ENCODE results near the gene SOX5. TPM values are rescaled to one million over a fixed set of nuclear protein-coding genes. Genes with fewer than 3 reads are reported as not detected.

The SOX5 gene
- total RNA-seq, 1 experiment from 2014 or later = 3.1 TPM

DNA sequence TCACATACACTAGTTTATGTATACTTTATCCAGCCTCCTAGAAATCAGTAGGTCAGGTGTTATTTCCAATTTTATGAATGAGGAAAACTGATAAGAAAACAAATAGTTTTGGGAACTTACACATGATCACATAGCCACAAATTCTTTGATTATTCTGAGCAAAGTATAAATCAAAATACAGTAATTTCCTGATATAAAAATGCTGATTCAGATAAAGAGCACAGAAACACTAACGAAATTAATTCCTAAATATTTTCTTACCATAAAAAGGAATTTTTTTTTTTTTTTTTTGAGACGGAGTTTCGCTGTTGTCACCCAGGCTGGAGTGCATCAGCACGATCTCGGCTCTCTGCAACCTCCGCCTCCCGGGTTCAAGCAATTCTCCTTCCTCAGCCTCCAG lies 275.4 kb downstream of the SOX5 start:
- Histone ChIP-seq H3K14ac (ENCODE audit: insufficient read depth, low read length) (no peak overlapping the region), H2AK5ac (ENCODE audit: insufficient read length, low read length) (no peak overlapping the region), H3K27ac (ENCODE audit: insufficient read length, low read depth, low read length) (no peak overlapping the region), H3K79me1 (ENCODE audit: insufficient read depth, low read depth, low read length, poor library complexity, severe bottlenecking) (no peaks in the 10 kb centered on the region), H4K8ac (replicated peaks; ENCODE audit: insufficient read length, low read depth, low read length) (no peak overlapping the region), H3K4ac (ENCODE audit: low read depth, low read length) (no peak overlapping the region), H3K79me2 (ENCODE audit: insufficient read depth, low read length) (no peaks in the 10 kb centered on the region), H3K27me3 (ENCODE audit: insufficient read depth, low read length) (no peaks in the 10 kb centered on the region), H3K23me2 (ENCODE audit: insufficient read length, low read depth, low read length, poor library complexity, severe bottlenecking) (no peaks in the 10 kb centered on the region), H2BK12ac (ENCODE audit: insufficient read length, low read depth, low read length) (no peak overlapping the region), H2BK20ac (ENCODE audit: low read depth, low read length, poor library complexity, severe bottlenecking) (no peak overlapping the region), H4K91ac (ENCODE audit: insufficient read length, low read depth, low read length) (no peak overlapping the region), H3K4me1 (ENCODE audit: insufficient read depth, low read length) (no peaks in the 10 kb centered on the region), H4K20me1 (ENCODE audit: control insufficient read depth, insufficient read depth, insufficient read length) (no peaks in the 10 kb centered on the region), H3T11ph (ENCODE audit: low read length) (no peak overlapping the region), H2AFZ (ENCODE audit: low read length) (no peak overlapping the region), H3K9ac (ENCODE audit: extremely low read depth, insufficient read length, low read length) (no peak overlapping the region), H4K5ac (ENCODE audit: insufficient read length, low read depth, low read length) (no peak overlapping the region), H2BK15ac (ENCODE audit: low read depth, low read length) (no peak overlapping the region), H3K23ac (ENCODE audit: insufficient read length, low read depth, low read length) (no peak overlapping the region), H3K9me3 (ENCODE audit: control insufficient read depth, low read depth, low read length) (no peaks in the 10 kb centered on the region), H2BK120ac (ENCODE audit: low read depth, low read length, poor library complexity, severe bottlenecking) (no peak overlapping the region), H3K4me2 (ENCODE audit: insufficient read depth, insufficient read length, low read length) (no peak overlapping the region), H3K18ac (ENCODE audit: insufficient read length, low read depth, low read length) (no peak overlapping the region), H3K56ac (ENCODE audit: insufficient read length, low read depth, low read length) (no peak overlapping the region), H2BK5ac (ENCODE audit: insufficient read length, low read length) (no peak overlapping the region)
- H3K27ac Mint-ChIP-seq = no peak overlapping the region
- H3K4me1 Mint-ChIP-seq = peaks cover 3 to 4% of the 10 kb centered on the region in 2 experiments; a peak in 2 of 4 replicates
- TF ChIP-seq, protein P1, sequence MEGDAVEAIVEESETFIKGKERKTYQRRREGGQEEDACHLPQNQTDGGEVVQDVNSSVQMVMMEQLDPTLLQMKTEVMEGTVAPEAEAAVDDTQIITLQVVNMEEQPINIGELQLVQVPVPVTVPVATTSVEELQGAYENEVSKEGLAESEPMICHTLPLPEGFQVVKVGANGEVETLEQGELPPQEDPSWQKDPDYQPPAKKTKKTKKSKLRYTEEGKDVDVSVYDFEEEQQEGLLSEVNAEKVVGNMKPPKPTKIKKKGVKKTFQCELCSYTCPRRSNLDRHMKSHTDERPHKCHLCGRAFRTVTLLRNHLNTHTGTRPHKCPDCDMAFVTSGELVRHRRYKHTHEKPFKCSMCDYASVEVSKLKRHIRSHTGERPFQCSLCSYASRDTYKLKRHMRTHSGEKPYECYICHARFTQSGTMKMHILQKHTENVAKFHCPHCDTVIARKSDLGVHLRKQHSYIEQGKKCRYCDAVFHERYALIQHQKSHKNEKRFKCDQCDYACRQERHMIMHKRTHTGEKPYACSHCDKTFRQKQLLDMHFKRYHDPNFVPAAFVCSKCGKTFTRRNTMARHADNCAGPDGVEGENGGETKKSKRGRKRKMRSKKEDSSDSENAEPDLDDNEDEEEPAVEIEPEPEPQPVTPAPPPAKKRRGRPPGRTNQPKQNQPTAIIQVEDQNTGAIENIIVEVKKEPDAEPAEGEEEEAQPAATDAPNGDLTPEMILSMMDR (conservative IDR thresholded peaks at IDR 0.05) = no peak
- DNase-seq = no peak
- H3K36me3 Mint-ChIP-seq (ENCODE audit: insufficient read depth in 1 of 3, low read depth in 3 of 3) = no peaks in the 10 kb centered on the region
- no peaks in the 10 kb centered on the region for H3K9me3 Mint-ChIP-seq
- H3K4me3 Mint-ChIP-seq = no peak overlapping the region
- H3K27me3 Mint-ChIP-seq (ENCODE audit: low read depth) = no peaks in the 10 kb centered on the region
- WGBS (ENCODE audit: extremely low coverage, insufficient read length, low lambda C conversion rate) = no CpG with 5 or more reads among the region's 7 CpGs

Measured in H9 (cell line).